ENCODE measurements around the gene NPIPA7.
"Not testable (repeated sequence)": the region's sequence is repeated elsewhere in the genome, so short reads cannot be mapped to it uniquely, and the experiment has no call there.

NPIPA7 gene

DNA sequence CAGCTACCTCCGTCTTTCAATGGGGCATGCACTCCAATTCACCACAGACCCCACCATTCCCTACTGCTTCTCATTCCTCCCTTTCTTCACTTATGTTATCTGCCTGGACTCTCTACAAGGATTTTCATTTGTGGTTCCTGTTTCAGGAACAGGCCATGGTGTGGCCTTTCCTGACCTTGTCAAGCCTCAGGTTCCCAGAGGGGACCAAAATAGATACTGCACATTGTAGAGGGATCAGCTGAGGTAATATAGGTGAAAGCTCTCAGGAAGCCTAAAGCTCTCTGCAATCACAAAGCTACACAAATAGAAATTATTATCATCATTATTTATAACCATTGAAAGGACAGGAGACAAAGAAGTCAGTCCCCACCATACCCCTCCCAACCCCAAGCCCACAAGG, 41.6 kb downstream of the NPIPA7 start:
- not testable (repeated sequence) for DNase-seq

DNA sequence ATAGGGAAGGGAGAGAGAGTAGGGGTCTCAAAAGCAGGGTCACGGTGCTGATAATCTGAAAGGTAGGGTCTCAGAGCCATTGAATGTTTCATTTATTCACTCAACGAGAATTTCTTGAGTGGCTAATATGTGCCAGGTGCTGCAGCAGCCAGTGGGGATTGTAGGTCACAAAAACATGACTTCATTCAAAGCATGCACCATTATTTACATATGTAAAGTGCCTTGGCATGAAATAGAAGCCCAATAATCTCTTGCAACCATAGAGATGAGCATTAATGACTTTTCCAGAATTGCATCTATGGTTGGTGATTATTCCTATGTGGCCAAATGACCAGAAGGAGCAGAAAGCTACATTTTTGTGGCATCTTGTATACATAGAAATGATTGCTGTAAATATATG, 46.2 kb downstream of the NPIPA7 start:
- DNase-seq: not testable (repeated sequence)

DNA sequence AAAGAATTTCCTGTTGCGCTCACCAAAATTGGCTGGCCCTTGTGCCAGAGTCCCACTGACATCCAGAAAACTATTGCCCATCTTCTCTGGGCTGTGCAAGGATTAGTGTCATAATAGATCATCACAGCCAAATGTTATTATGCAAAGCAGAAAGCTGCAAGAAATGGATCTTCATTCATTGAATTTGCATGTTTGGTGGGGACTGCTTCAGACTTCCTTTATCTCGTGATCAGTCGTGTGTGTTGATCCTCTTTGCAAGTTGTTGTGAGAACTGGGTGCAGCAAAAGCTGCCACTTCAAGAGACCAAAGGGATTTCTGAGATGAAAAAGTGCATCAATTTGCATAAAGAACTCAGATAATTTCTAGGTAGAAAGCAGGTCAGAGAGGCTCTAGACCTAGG, 52.2 kb downstream of the NPIPA7 start:
- DNase-seq: not testable (repeated sequence)

DNA sequence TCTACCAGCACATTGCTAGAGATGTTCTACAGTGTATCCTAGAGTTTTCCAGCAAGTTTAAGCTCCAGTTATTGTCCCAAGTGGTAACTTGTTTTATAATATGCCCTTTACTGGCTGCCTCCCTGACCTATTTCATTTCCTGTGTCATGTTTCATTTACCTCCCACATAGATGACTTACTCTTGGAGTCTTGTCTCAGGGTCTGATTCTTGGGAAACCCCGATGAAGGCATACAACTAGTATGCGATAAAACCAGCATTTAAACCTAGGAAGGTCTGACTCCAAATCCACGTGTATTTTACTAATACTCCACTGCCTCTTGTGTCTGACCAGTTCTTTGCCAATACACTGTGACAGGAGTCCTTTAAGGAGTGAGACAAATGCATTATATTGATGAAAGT, 55.8 kb downstream of the NPIPA7 start:
- DNase-seq: not testable (repeated sequence)

DNA sequence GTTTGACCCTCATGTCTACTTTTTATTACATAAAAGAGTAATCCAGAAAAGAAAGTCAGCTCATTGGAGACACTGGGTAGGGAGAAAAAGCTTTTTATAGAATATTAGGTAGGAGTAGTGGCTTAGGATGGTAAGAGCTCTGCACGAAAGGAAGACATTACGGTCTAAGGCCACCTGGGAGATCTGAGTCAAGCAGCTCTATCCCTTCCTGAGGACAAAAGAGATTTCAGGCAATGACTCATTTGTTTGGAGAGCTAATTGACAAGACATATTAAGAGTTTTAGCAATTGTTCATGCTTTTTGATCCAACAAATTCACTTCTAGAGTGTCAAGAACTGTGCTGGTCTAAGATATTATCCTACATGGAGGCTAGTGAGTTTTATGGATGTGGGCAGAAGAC, 62.5 kb downstream of the NPIPA7 start:
- not testable (repeated sequence) for DNase-seq

Data from NCI-H446 treated with DMSO at 0.1 percent for 48 hours (cell line).